Erythroblast (primary cell): Measurements from ENCODE around the gene NLGN3.
"Not testable (repeated sequence)": the region's sequence is repeated elsewhere in the genome, so short reads cannot be mapped to it uniquely, and the experiment has no call there.

ENCODE experiments used
- DNase-seq, 2 experiments: peaks; one replicate each; lab custom pipeline; 2025; lab: John Stamatoyannopoulos, UW
- GATA1 ChIP-seq: IDR thresholded peaks from 2 replicates; pipeline ENCODE4 v1.6.1; 2011; ENCODE audit warnings: low read depth, mild to moderate bottlenecking, control low read depth, low read length, moderate library complexity
- POLR2A ChIP-seq: IDR thresholded peaks from 2 replicates; pipeline ENCODE4 v1.6.1; 2011; ENCODE audit warnings: mild to moderate bottlenecking, low read length

The NLGN3 gene

GRCh38 chrX:71170660-71171059 is 26.0 kb downstream of the NLGN3 start:
- DNase-seq = no peak
- TF ChIP-seq POLR2A (no peak), GATA1 (no peak)

GRCh38 chrX:71171110-71171801 is 26.6 kb downstream of the NLGN3 start:
- TF ChIP-seq GATA1 = no peak
- TF ChIP-seq POLR2A = no peak
- no peak for DNase-seq

GRCh38 chrX:71173440-71173839 is 28.8 kb downstream of the NLGN3 start:
- TF ChIP-seq GATA1 (no peak), POLR2A (no peak)
- DNase-seq = no peak

GRCh38 chrX:71174795-71175194 is 30.2 kb downstream of the NLGN3 start:
- no peak for TF ChIP-seq POLR2A
- TF ChIP-seq GATA1 = no peak
- DNase-seq = no peak

- TF ChIP-seq POLR2A (no peak), GATA1 (no peak)
Observed at GRCh38 chrX:71175531-71175930, 30.9 kb downstream of the NLGN3 start.

GRCh38 chrX:71177327-71177726 is 32.7 kb downstream of the NLGN3 start:
- DNase-seq = peak; percentile 3 to 13

More at GRCh38 chrX:71175531-71175930, 30.9 kb downstream of the NLGN3 start:
- DNase-seq = no peak

GRCh38 chrX:71178908-71179307 is 34.3 kb downstream of the NLGN3 start:
- DNase-seq = peak; percentile 73 to 86
- TF ChIP-seq POLR2A (no peak), GATA1 (no peak)

More at GRCh38 chrX:71177327-71177726, 32.7 kb downstream of the NLGN3 start:
- TF ChIP-seq POLR2A (no peak), GATA1 (no peak)

- not testable (repeated sequence) for DNase-seq
Observed at GRCh38 chrX:71180579-71181265, 36.1 kb downstream of the NLGN3 start.

GRCh38 chrX:71181558-71181909 is 36.9 kb downstream of the NLGN3 start:
- TF ChIP-seq GATA1 (no peak), POLR2A (no peak)
- DNase-seq = peak; percentile 48 to 65

- peak; percentile 86 for TF ChIP-seq POLR2A
- no peak for TF ChIP-seq GATA1
- DNase-seq = peak; percentile 92 to 94
Observed at GRCh38 chrX:71181910-71182799, 37.5 kb downstream of the NLGN3 start.

GRCh38 chrX:71182871-71183270 is 38.2 kb downstream of the NLGN3 start:
- no peak for DNase-seq

GRCh38 chrX:71183341-71183740 is 38.7 kb downstream of the NLGN3 start:
- no peak for DNase-seq
- no peak for TF ChIP-seq GATA1
- no peak for TF ChIP-seq POLR2A

More at GRCh38 chrX:71182871-71183270, 38.2 kb downstream of the NLGN3 start:
- TF ChIP-seq POLR2A (no peak), GATA1 (no peak)

GRCh38 chrX:71184092-71184491 is 39.5 kb downstream of the NLGN3 start:
- DNase-seq = no peak
- no peak for TF ChIP-seq POLR2A
- no peak for TF ChIP-seq GATA1

GRCh38 chrX:71184803-71185495 is 40.3 kb downstream of the NLGN3 start:
- no peak for TF ChIP-seq GATA1
- no peak for TF ChIP-seq POLR2A
- DNase-seq = no peak
